Stomach (tissue), 9 donors: ENCODE data around the gene KLB. TPM values are rescaled to one million over a fixed set of nuclear protein-coding genes. Genes with fewer than 3 reads are reported as not detected.

ENCODE experiments used
- DNase-seq, 2 donors: peaks; one replicate each; pipeline versions ENCODE4 v3.0.0 to v3.0.0-alpha.2; 2013 to 2019
- H3K27ac ChIP-seq, 5 donors: fragments of 200-600 bp in 4 of 5; sonication (generic) in 4 of 5; one replicate each; pipeline ENCODE4 v1.5.1; 2013 to 2019; ENCODE audit warnings: mild to moderate bottlenecking in 1 of 5, moderate library complexity in 1 of 5
- H3K27me3 ChIP-seq, 3 donors: fragments of 200-600 bp; sonication (generic); one replicate each; pipeline ENCODE4 v1.5.1; 2017 to 2019; ENCODE audit warnings: mixed run types in 1 of 3
- H3K36me3 ChIP-seq, 4 donors: fragments of 200-600 bp; sonication (generic); 1 replicate in 3 of 4; 2 replicates in 1 of 4; pipeline ENCODE4 v1.5.1; 2016 to 2019
- H3K4me1 ChIP-seq, 4 donors: fragments of 200-600 bp; sonication (generic); one replicate each; pipeline ENCODE4 v1.5.1; 2016 to 2019
- H3K4me3 ChIP-seq, 4 donors: fragments of 200-600 bp; sonication (generic) in 3 of 4; one replicate each; pipeline ENCODE4 v1.5.1; 2016 to 2019; ENCODE audit warnings: mild to moderate bottlenecking in 1 of 4
- H3K9me3 ChIP-seq, 4 donors: fragments of 200-600 bp; sonication (generic); one replicate each; pipeline ENCODE4 v1.5.1; 2016 to 2019
- CTCF ChIP-seq, 7 experiments: fragments of 450-650 bp in 4 of 7; fragments of 200-600 bp in 3 of 7; sonication (generic) in 3 of 7; IDR thresholded peaks; one replicate each; pipeline ENCODE4 v1.5.1; 2016 to 2019; ENCODE audit warnings: antibody characterized with exemption in 7 of 7, control low read depth in 2 of 7, mild to moderate bottlenecking in 1 of 7
- EP300 ChIP-seq: sonication (generic); formaldehyde crosslinking; IDR thresholded peaks from one replicate; pipeline ENCODE4 v1.6.1; 2017; ENCODE audit warnings: antibody characterized with exemption
- POLR2A ChIP-seq, 4 donors: fragments of 450-650 bp; IDR thresholded peaks; one replicate each; pipeline ENCODE4 v1.6.1; 2016; ENCODE audit warnings: antibody characterized with exemption in 4 of 4, control low read depth in 2 of 4, mild to moderate bottlenecking in 1 of 4, moderate library complexity in 1 of 4
- POLR2AphosphoS5 ChIP-seq, 3 donors: sonication (generic); formaldehyde crosslinking; IDR thresholded peaks; one replicate each; pipeline ENCODE4 v1.6.1; 2016; ENCODE audit warnings: antibody characterized with exemption in 3 of 3
- whole genome bisulfite sequencing, 5 donors: extraction: QIAGEN DNeasy Blood & Tissue Kit in 3 of 5; methylation state at CpG; one replicate each; pipeline versions ENCODE4 v1.1.5 to v1.1.7; 2013 to 2018; 5-methylcytosine and 5-hydroxymethylcytosine counted together
- intact Hi-C: fragments of 100-400 bp; cut with DNase I; formaldehyde crosslinking; loops from one replicate; pipeline ENCODE4 v1.15.1; 2023; ENCODE audit warnings: low total_unique reads
- polyA plus RNA-seq, 3 donors: library from polyadenylated mRNA; stranded (reverse); fragments of 200-250 nt; gene quantifications; one replicate each; pipeline ENCODE4 v1.2.3, GENCODE V29; 2013
- total RNA-seq, 5 donors: library from RNA; depleted of rRNA; stranded (reverse); fragments of >200 nt; gene quantifications; one replicate each; pipeline versions ENCODE4 v1.1.0 to v1.2.3, GENCODE V29; 2014 to 2016
- donor health status: healthy with polysubstance abuse.
- donor health status: Bipolar disorder and iron deficiency.
- donor health status: healthy.

The KLB gene
- total and polyA plus RNA-seq, 8 donors: 0.06 to 0.61 (median 0.14) TPM; not detected in 4

- no peak overlapping the region for H3K27ac ChIP-seq
- no peak overlapping the region for H3K4me3 ChIP-seq
- WGBS, 5 donors: 68 to 80% (median 74%) methylated on average over 4 of the region's 4 CpGs
- H3K4me1 ChIP-seq: peaks cover 4 to 18% (median 16%) of the 10 kb centered on the region in 4 donors
- intact Hi-C loops: no loop called here
- TF ChIP-seq EP300 (no peak), POLR2AphosphoS5 (IDR thresholded peaks at IDR 0.05) (no peak), POLR2A (IDR thresholded peaks at IDR 0.05) (no peak), CTCF (IDR thresholded peaks at IDR 0.05) (no peak)
- no peaks in the 10 kb centered on the region for H3K9me3 ChIP-seq
- H3K36me3 ChIP-seq: no peaks in the 10 kb centered on the region
- DNase-seq: no peak
- H3K27me3 ChIP-seq: no peaks in the 10 kb centered on the region
Observed at GRCh38 chr4:39442998-39443397, 36.3 kb downstream of the KLB start.

- H3K4me3 ChIP-seq: peak overlapping the region; percentile 43 to 55 (median 50)
- peaks cover 1 to 21% (median 16%) of the 10 kb centered on the region in 4 donors for H3K36me3 ChIP-seq
- H3K9me3 ChIP-seq: no peaks in the 10 kb centered on the region
- TF ChIP-seq POLR2AphosphoS5 (IDR thresholded peaks at IDR 0.05): no peak
- no peak for TF ChIP-seq EP300
- TF ChIP-seq CTCF (IDR thresholded peaks at IDR 0.05): no peak
- TF ChIP-seq POLR2A (IDR thresholded peaks at IDR 0.05): no peak
- WGBS, 5 donors: 73 to 91% (median 81%) methylated on average over 18 to 20 of the region's 20 CpGs
- peaks cover 4 to 30% (median 16%) of the 10 kb centered on the region in 4 donors for H3K4me1 ChIP-seq
- H3K27me3 ChIP-seq: no peaks in the 10 kb centered on the region
- DNase-seq: no peak
- intact Hi-C loops: no loop called here
- peak overlapping the region; percentile 60 to 85 (median 76) for H3K27ac ChIP-seq
Observed at GRCh38 chr4:39446483-39446841, 39.7 kb downstream of the KLB start.

GRCh38 chr4:39446842-39447573, 40.3 kb downstream of the KLB start:
- Histone ChIP-seq H3K36me3 (peaks cover 7 to 26% (median 21%) of the 10 kb centered on the region in 4 donors), H3K27ac (peak overlapping the region; percentile 60 to 85 (median 76)), H3K9me3 (no peaks in the 10 kb centered on the region), H3K27me3 (no peaks in the 10 kb centered on the region), H3K4me1 (peaks cover 4 to 32% (median 16%) of the 10 kb centered on the region in 4 donors), H3K4me3 (peak overlapping the region; percentile 43 to 55 (median 50))
- peak; percentile 78 to 90 for DNase-seq
- TF ChIP-seq POLR2AphosphoS5 (IDR thresholded peaks at IDR 0.05): peak in 2 of 3 donors; percentile 33 to 69
- no peak for TF ChIP-seq EP300
- TF ChIP-seq CTCF (IDR thresholded peaks at IDR 0.05): peak in 4 of 7 experiments; percentile 10 to 23 (median 17)
- TF ChIP-seq POLR2A (IDR thresholded peaks at IDR 0.05): peak in 1 of 4 donors; percentile 11
- intact Hi-C loops: no loop called here
- WGBS, 5 donors: 2 to 12% (median 8%) methylated on average over 26 to 61 of the region's 61 CpGs

GRCh38 chr4:39450618-39451017, 43.9 kb downstream of the KLB start:
- no peak for DNase-seq
- no peaks in the 10 kb centered on the region for H3K27me3 ChIP-seq
- H3K9me3 ChIP-seq: no peaks in the 10 kb centered on the region
- intact Hi-C loops: no loop called here
- H3K36me3 ChIP-seq: peaks cover 42 to 62% (median 58%) of the 10 kb centered on the region in 4 donors
- WGBS, 5 donors: 18 to 87% (median 45%) methylated on average over 2 of the region's 2 CpGs
- H3K4me1 ChIP-seq: peaks cover 14 to 65% (median 27%) of the 10 kb centered on the region in 4 donors
- no peak overlapping the region for H3K27ac ChIP-seq
- no peak overlapping the region for H3K4me3 ChIP-seq
- TF ChIP-seq CTCF (IDR thresholded peaks at IDR 0.05): no peak
- TF ChIP-seq POLR2AphosphoS5 (IDR thresholded peaks at IDR 0.05): no peak
- TF ChIP-seq POLR2A (IDR thresholded peaks at IDR 0.05): no peak
- TF ChIP-seq EP300: no peak
